Urothelium cell line (cell line): Measurements from ENCODE around the gene FBXO31.

Source experiments
- DNase-seq: peaks from one replicate; pipeline ENCODE4 v3.0.0; 2011; ENCODE audit warnings: low spot score, mixed read lengths
- FAIRE-seq: peaks from 2 replicates; lab custom pipeline; 2011; peaks lifted over from hg19 to GRCh38; lab: Jason Lieb, UNC

The FBXO31 gene

DNA sequence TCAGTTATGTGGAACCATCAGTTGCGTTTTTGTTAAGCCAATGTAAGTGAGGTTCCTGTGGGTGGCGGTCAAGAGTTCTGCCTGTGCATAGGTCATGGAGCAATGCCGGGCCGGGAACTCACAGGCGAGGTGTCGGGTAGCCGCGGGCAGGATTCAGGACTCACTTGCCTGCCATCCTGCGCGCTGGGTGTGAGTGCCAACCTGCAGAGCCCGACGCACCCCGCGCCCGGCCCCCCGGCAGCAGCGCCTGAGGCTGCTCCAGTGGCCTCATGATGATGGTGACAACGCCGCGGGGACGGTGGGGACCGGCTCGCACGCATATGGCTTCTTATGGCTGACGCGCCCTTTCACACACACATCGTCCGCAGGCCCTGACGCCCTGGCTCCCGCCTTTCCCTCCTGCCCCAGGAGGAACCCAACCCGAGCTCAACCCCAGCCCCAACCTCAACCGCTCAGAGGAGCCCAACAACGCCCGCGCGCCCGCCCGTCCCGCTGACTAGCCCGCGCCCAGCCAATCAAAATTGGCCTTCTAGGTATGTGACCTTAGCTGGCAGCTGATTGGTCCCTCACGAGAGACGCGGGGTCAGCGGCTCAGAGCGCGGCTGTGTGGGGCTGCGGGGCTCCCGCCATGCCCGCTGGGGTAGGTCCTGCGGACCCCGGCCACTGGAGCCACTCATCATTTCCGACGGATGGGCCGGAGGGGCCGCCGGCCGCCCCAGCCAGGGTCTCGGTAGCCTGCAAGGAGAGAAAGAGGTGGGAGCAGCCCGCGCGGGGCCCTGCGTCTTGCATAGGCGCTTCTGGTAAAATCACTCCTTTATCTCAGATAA is 66.4 kb downstream of the FBXO31 start, which contains the start of gene C16orf95:
Gene C16orf95, minus strand, starts transcription at position 470 of the 827 bp plus-strand sequence. Its CDS starts 150 bp downstream, at position 320.
- DNase-seq (peak; percentile 100), FAIRE-seq (no peak)

- no peak for FAIRE-seq
- no peak for DNase-seq
These were observed 67.1 kb downstream of the FBXO31 start for GRCh38 chr16:87316450-87316922.

DNA sequence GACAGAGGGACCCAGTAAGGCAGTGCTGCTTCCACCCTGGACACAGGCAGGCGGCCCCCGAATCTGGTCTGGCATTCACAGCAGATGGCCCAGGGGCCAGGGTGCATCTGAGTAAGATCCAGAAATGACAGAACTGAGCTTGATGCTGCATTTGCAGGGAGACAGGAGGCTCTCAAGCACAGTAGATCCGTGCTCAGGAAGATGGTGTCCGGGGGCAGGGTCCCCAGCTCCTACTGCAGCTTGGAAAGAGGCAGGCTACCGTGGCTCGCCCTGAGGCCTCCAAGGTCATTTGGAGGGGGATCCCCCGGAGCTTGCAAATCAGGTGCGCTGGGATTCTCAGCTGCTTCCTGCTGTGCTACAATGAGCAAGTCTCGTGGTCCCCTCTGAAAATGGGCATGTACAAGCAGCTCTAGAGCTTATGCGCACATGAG is 68.6 kb downstream of the FBXO31 start:
- no peak for FAIRE-seq
- DNase-seq = no peak

DNA sequence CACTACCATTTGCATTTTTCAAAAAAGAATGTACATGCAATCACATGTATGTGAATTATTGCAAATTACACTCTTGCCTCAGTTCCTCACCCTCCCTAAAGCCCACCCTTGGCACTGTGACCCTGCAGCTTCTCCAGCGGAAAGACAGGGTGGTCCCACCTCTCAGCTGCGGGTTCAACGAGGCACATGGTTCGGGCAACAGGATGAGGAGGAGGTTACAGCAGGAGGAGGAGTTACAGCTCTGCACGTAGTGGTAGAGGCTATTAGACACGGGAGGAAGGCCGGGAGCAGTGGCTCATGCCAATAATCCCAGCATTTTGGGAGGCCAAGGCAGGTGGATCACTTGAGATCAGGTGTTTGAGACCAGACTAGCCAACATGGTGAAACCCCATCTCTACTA is 71.6 kb downstream of the FBXO31 start:
- no peak for DNase-seq
- FAIRE-seq = no peak

DNA sequence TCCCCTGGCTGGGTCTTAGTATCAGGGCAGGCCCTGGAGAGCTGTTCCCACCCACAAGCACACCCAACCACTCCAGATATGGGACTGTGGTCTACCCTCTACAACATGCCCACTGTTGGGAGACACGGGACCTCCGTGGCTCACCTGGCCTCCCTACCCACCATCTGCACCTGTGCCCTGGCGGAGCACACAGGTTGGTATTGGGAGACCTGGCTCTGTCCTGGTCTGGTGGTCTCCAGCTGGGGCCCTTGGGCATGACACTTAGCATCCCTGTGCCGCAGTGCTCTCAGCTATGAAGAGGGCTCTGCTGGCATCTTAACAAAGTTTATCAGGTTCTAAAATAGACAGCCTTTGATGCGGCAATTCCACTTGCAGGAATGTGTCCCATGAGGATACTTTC is 72.2 kb downstream of the FBXO31 start:
- FAIRE-seq (no peak), DNase-seq (no peak)

DNA sequence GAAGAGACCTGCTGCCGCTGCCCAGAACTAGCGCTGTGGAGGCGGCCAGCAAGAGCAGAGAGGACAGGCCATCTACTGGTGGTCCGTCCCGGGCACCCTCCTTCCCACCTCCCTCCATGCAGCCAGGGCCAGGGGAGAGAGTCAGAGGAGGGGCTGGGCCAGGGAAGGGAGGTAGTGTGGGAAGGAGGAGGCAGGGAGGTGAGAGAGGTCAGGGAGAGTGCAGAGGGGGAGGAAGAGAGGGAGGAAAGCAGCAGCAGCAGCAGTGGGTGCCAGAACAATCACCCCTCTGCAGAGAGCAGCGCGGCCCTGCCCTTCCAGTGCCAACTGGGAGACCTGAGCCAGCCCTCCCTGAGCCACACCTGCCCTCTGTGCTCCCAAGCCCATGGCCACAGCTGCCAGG is 73.0 kb downstream of the FBXO31 start:
- DNase-seq (no peak), FAIRE-seq (no peak)

- FAIRE-seq (no peak), DNase-seq (no peak)
These were observed 73.7 kb downstream of the FBXO31 start for GRCh38 chr16:87309620-87310525.

GRCh38 chr16:87308826-87309225 is 74.8 kb downstream of the FBXO31 start:
- no peak for DNase-seq
- FAIRE-seq = no peak

DNA sequence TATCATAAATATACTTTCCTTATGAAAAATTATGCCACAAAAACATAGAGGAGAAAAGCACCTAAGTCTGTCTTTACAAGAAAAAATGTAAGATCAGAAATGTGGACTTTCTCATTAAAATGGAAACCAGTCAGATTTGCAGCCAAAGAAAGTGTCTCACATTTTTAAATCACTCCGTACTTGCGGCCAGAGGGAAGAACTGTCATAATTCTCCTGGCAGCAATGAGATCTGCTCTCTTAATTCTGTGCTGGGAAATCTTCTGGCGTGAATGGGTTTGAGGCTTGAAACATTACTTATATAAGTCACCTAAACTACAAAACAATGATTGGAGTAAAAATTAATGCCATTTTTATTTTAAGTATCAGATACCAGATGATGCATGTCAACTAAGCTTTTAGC is 77.1 kb downstream of the FBXO31 start:
- DNase-seq (no peak), FAIRE-seq (no peak)

GRCh38 chr16:87305505-87306391 is 77.8 kb downstream of the FBXO31 start:
- FAIRE-seq (no peak), DNase-seq (no peak)

GRCh38 chr16:87304951-87305350 is 78.6 kb downstream of the FBXO31 start:
- DNase-seq = no peak
- FAIRE-seq = no peak

- FAIRE-seq = no peak
- no peak for DNase-seq
These were observed 79.5 kb downstream of the FBXO31 start for GRCh38 chr16:87303962-87304521.

DNA sequence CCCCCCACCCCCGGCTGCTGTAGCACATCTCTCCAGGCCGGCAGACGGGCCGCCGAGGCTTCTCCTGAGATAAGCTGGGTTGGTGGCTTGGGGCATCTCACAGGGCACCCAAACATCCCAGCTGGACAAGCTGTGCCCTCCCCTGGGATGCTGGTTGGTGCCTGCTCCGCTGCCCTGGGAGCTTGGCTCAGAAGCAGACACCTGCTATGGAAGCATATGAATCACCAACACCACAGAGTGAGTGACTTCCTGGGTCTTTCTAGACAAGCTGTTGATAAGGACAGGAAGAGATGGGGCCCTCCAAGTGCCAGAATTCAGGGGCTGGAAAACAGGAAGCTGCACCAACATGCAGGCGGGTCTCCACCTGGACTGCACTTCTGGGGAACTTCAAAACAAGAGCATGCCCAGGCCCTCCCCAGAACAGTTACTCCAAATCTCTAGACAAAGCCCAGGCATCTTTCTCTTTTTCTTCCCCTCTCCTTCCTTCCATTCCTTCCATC is 80.1 kb downstream of the FBXO31 start:
- DNase-seq (peak; percentile 39), FAIRE-seq (no peak)

- no peak for DNase-seq
- no peak for FAIRE-seq
These were observed 84.6 kb downstream of the FBXO31 start for GRCh38 chr16:87298857-87299465.

DNA sequence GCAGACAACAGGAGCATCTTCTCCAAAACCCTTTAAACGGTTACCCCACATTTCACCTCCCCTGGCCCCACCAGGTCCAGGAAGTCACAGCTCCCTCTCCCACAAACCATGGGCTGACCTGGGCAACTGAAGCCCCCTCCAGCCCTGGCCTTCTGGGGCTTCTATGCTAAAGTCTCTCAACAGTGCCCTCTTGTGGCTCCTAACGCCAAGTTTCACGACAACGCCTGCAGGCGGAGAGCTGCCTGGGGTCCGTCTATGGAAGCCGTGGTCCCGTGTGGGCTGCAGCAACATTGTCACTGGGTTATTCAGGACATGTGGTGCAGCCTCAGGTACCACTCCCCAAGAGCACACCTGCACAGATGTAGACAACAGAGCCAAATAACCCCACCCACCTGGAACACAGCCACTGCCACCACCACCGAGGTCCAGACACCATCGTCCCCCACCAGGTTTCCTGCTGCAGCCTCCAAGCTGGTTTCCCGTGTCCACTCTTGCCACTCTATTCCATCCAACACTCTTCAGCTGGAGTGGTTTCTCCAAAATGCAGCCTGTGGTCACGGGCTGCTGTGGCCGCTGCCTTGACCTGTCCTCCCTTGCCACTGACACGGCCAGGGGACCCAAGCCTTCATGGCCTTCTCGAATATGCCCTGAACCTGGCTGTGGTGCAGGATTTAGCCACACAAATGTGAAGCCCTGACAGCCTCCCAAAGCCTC is 85.5 kb downstream of the FBXO31 start:
- no peak for FAIRE-seq
- DNase-seq = peak; percentile 64

- DNase-seq (no peak), FAIRE-seq (no peak)
These were observed 86.2 kb downstream of the FBXO31 start for GRCh38 chr16:87297407-87297806.

DNA sequence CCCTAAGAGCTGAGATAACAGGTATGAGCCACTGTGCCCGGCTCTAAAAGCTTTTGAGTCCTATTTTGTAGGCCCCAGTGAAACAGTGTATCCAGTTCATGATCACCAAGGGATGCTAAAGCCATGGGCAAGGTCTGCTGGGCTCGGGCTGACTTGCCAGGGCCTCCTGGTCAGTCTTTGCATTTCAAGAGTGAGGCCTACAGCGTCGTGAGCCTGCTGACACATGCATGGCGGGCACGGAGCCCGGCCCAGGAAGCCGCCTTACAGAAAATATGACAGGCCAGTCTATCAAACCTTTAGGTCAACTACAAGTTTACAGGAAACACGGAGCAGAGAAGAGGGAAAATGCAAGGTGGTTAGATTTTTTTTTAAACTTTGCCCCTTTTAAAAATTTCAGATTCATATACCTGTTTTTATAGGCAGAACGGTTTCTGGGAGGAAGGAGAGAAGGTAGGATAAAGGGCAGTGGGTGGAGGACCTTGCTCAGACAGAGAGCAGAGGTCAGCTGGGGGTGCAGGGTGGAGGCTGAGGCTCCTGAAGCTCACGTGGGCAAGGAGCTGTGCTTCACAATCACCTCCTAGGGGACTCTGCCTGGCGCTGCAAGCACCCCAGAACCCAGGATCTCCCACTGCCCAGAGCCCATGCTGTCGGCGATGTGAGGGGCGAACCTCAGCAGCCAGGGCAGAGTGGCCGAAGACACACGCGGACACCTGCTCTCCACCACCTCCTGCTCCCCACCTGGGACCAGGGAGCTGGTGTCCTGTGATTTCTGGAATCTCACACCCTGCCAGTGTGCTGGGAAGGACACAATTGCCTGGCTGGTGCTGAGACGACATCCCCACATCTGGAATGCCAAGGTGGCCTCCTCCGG is 87.7 kb downstream of the FBXO31 start:
- no peak for DNase-seq
- FAIRE-seq = no peak

DNA sequence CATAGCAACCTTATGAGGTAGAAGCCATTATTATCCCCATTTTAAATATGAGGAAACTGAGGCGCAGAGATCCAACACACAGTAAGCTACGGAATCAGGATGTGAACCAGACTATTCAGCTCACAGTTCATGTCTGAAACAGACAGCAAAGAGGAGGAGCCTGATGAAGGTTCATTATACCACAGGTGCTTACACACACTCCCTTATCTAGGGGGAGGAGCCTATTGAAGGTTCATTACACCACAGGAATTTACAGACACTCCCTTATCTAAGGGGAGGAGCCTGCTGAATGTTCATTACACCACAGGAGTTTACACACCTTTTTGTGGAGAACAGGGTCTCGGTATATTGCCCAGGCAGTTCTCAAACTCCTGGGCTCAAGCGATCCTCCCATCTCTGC is 88.3 kb downstream of the FBXO31 start:
- no peak for DNase-seq
- FAIRE-seq = no peak
